Kidney (tissue), 14 donors: Measurements from ENCODE around the gene HAUS6. TPM values are rescaled to one million over a fixed set of nuclear protein-coding genes. Genes with fewer than 3 reads are reported as not detected.

Source experiments
- DNase-seq, 5 donors: peaks; one replicate each; pipeline ENCODE4 v3.0.0-alpha.2; 2013 to 2020
- FAIRE-seq: peaks from 2 replicates; lab custom pipeline; 2012; peaks lifted over from hg19 to GRCh38; lab: Jason Lieb, UNC
- H3K27ac ChIP-seq, 2 donors: one replicate each; pipeline ENCODE4 v1.7.0; 2013; ENCODE audit warnings: low read depth in 2 of 2, low read length in 2 of 2, inconsistent platforms in 1 of 2
- H3K27me3 ChIP-seq: one replicate; pipeline ENCODE4 v1.7.1; 2013; ENCODE audit warnings: low read length, inconsistent platforms; ENCODE audit not compliant: control insufficient read depth, insufficient read depth
- H3K36me3 ChIP-seq, 3 donors: one replicate each; pipeline versions ENCODE4 v1.7.0 to v1.7.1; 2013; ENCODE audit warnings: low read length in 3 of 3, control low read depth in 1 of 3, inconsistent platforms in 1 of 3; ENCODE audit not compliant: insufficient read depth in 3 of 3, control insufficient read depth in 2 of 3
- H3K4me1 ChIP-seq, 3 donors: one replicate each; pipeline versions ENCODE4 v1.7.0 to v1.7.1; 2013; ENCODE audit warnings: low read length in 3 of 3, inconsistent platforms in 1 of 3, low read depth in 1 of 3; ENCODE audit not compliant: control insufficient read depth in 2 of 3, insufficient read depth in 2 of 3
- H3K4me3 ChIP-seq, 3 donors: one replicate each; pipeline versions ENCODE4 v1.7.0 to v1.8.1; 2013; ENCODE audit warnings: low read length in 3 of 3, control low read depth in 1 of 3, inconsistent platforms in 1 of 3
- H3K9ac ChIP-seq, 3 donors: one replicate each; pipeline versions ENCODE4 v1.7.0 to v1.7.1; 2013; ENCODE audit warnings: low read length in 3 of 3, control low read depth in 1 of 3, inconsistent platforms in 1 of 3
- H3K9me3 ChIP-seq, 3 donors: one replicate each; pipeline versions ENCODE4 v1.7.0 to v1.7.1; 2013; ENCODE audit warnings: low read length in 3 of 3, control low read depth in 1 of 3, inconsistent platforms in 1 of 3; ENCODE audit not compliant: control insufficient read depth in 2 of 3, insufficient read depth in 1 of 3
- intact Hi-C: fragments of 100-400 bp; cut with DNase I; formaldehyde crosslinking; loops from one replicate; pipeline ENCODE4 v1.11.1; 2022
- polyA plus RNA-seq: library from polyadenylated mRNA; stranded (reverse); fragments of 350-450 nt; fragmentation: Illumina TruSeq; extraction: RNeasy Lipid Tissue Mini Kit (QIAGEN cat#74804); gene quantifications from one replicate; pipeline ENCODE4 v1.2.3, GENCODE V29; 2014; ENCODE audit warnings: low read depth, low replicate concordance; ENCODE audit not compliant: insufficient read depth
- total RNA-seq: library from RNA; stranded (reverse); fragmentation: NEBNext Ultra II Directional; extraction: Animal tissue kit (Norgen Biotek cat#: 25700); gene quantifications from one replicate; pipeline ENCODE4 v1.2.1, GENCODE V29; 2021
- TF ChIP-seq, protein P1 (sequence below): IDR thresholded peaks from 3 replicates; pipeline ENCODE4 v1.5.1; 2012; ENCODE audit warnings: mild to moderate bottlenecking, moderate library complexity, borderline replicate concordance; ENCODE audit not compliant: insufficient read depth; ENCODE audit errors: extremely low read depth
- donor health status: control.
- donor health status: control.
- donor health status: control.
- donor health status: control.
- donor health status: control.
- donor health status: DM: yes; HTN: yes; CAD: no.
- donor health status: Normal renal cell carcinoma (clear cell type).

The HAUS6 gene
- total and polyA plus RNA-seq, 2 donors from 2014 or later, result 1.9 to 7.8 TPM

- intact Hi-C loops, result no loop called here
- FAIRE-seq (no peak), DNase-seq (no peak)
- Histone ChIP-seq H3K36me3 (peaks cover 0 to 9% (median 0%) of the 10 kb centered on the region in 3 donors), H3K9ac (no peak overlapping the region), H3K27me3 (no peaks in the 10 kb centered on the region), H3K4me1 (no peaks in the 10 kb centered on the region), H3K4me3 (no peak overlapping the region), H3K27ac (no peak overlapping the region), H3K9me3 (no peaks in the 10 kb centered on the region)
- TF ChIP-seq, protein P1, sequence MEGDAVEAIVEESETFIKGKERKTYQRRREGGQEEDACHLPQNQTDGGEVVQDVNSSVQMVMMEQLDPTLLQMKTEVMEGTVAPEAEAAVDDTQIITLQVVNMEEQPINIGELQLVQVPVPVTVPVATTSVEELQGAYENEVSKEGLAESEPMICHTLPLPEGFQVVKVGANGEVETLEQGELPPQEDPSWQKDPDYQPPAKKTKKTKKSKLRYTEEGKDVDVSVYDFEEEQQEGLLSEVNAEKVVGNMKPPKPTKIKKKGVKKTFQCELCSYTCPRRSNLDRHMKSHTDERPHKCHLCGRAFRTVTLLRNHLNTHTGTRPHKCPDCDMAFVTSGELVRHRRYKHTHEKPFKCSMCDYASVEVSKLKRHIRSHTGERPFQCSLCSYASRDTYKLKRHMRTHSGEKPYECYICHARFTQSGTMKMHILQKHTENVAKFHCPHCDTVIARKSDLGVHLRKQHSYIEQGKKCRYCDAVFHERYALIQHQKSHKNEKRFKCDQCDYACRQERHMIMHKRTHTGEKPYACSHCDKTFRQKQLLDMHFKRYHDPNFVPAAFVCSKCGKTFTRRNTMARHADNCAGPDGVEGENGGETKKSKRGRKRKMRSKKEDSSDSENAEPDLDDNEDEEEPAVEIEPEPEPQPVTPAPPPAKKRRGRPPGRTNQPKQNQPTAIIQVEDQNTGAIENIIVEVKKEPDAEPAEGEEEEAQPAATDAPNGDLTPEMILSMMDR, result no peak
Observed at GRCh38 chr9:19074836-19075235, 27.9 kb downstream of the HAUS6 start.

DNA sequence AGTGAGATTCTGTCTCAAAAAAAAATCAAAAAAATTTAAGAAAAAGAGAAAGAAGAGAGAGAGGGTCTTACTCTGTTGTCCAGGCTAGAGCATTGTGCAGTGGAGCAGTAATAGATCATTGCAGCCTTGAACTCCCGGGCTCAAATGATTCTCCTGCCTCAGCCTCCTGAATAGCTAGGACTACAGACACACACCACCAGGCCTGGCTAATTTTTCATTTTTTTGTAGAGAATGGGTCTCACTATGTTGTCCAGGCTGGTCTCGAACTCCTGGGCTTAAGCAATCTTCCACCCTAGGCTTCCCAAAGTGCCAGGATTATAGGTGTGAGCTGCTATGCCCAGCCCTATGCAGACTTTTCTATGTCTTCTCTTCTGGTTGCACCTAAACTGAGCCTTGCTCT, 28.5 kb downstream of the HAUS6 start:
- Histone ChIP-seq H3K36me3 (peaks cover 0 to 9% (median 2%) of the 10 kb centered on the region in 3 donors), H3K27me3 (no peaks in the 10 kb centered on the region), H3K4me3 (no peak overlapping the region), H3K27ac (no peak overlapping the region), H3K4me1 (no peaks in the 10 kb centered on the region), H3K9me3 (no peaks in the 10 kb centered on the region), H3K9ac (no peak overlapping the region)
- intact Hi-C loops, result no loop called here
- TF ChIP-seq, protein P1, result no peak
- FAIRE-seq (no peak), DNase-seq (no peak)

- no peak overlapping the region for H3K27ac ChIP-seq
- DNase-seq, result no peak
- H3K36me3 ChIP-seq, result peaks cover 4 to 25% (median 5%) of the 10 kb centered on the region in 3 donors
- intact Hi-C loops, result no loop called here
- H3K4me1 ChIP-seq, result no peaks in the 10 kb centered on the region
- TF ChIP-seq, protein P1, result no peak
- no peak overlapping the region for H3K4me3 ChIP-seq
- no peaks in the 10 kb centered on the region for H3K27me3 ChIP-seq
- H3K9ac ChIP-seq, result no peak overlapping the region
- no peak for FAIRE-seq
- no peaks in the 10 kb centered on the region for H3K9me3 ChIP-seq
Observed at GRCh38 chr9:19057033-19057432, 45.7 kb downstream of the HAUS6 start.
